ENCODE measurements around the gene PRR23C.

The PRR23C gene

GRCh38 chr3:139006051-139006716 is 38.5 kb downstream of the PRR23C start, which contains the start of gene PRR23A:
Gene PRR23A (minus strand): TSS chr3:139006268. CDS start chr3:139006268, 0 bp downstream.
- Histone ChIP-seq H3K4me1 (ENCODE audit: control insufficient read depth in 1 of 2, insufficient read depth in 2 of 2, low read length in 2 of 2) (no peaks in the 10 kb centered on the region), H3K9ac (ENCODE audit: low read length) (no peak within 1 kb of the TSS), H2AFZ (ENCODE audit: insufficient read depth, low read length, poor library complexity) (no peak within 1 kb of the TSS), H4K12ac (ENCODE audit: low read depth, low read length) (no peak within 1 kb of the TSS), H3K79me2 (ENCODE audit: control insufficient read depth, insufficient read depth, low read length, poor library complexity) (no peaks in the 10 kb centered on the region), H3K9me3 (ENCODE audit: insufficient read depth, low read depth, low read length) (peaks cover 4% of the 10 kb centered on the region), H3K79me1 (ENCODE audit: low read length) (no peaks in the 10 kb centered on the region), H4K91ac (ENCODE audit: low read depth, low read length) (no peak within 1 kb of the TSS), H3K14ac (ENCODE audit: low read length) (no peak within 1 kb of the TSS), H2BK120ac (ENCODE audit: insufficient read depth, low read length, poor library complexity) (no peak within 1 kb of the TSS), H2BK5ac (ENCODE audit: low read depth, low read length, poor library complexity) (no peak within 1 kb of the TSS), H3K4ac (ENCODE audit: low read depth, low read length) (no peak within 1 kb of the TSS), H3K23ac (ENCODE audit: low read length) (no peak within 1 kb of the TSS), H3K4me3 (ENCODE audit: low read depth, low read length) (no peak within 1 kb of the TSS), H2AK5ac (ENCODE audit: low read length) (no peak within 1 kb of the TSS), H3K27me3 (ENCODE audit: insufficient read depth, low read length) (no peaks in the 10 kb centered on the region), H3K4me2 (ENCODE audit: low read length) (no peak within 1 kb of the TSS), H4K8ac (ENCODE audit: low read depth, low read length) (no peak within 1 kb of the TSS), H3K27ac (ENCODE audit: low read depth, low read length) (no peak within 1 kb of the TSS), H3K18ac (ENCODE audit: low read length) (no peak within 1 kb of the TSS), H3K36me3 (ENCODE audit: control insufficient read depth in 1 of 2, insufficient read depth in 2 of 2, low read length in 2 of 2) (no peaks in the 10 kb centered on the region), H2BK12ac (ENCODE audit: low read length) (no peak within 1 kb of the TSS)
- no CpG with 5 or more reads among the region's 60 CpGs for WGBS (ENCODE audit: extremely low coverage, insufficient coverage, insufficient read length)
- DNase-seq: no peak

- Histone ChIP-seq H4K8ac (ENCODE audit: low read depth, low read length) (no peak overlapping the region), H2BK12ac (ENCODE audit: low read length) (no peak overlapping the region), H3K36me3 (ENCODE audit: control insufficient read depth in 1 of 2, insufficient read depth in 2 of 2, low read length in 2 of 2) (no peaks in the 10 kb centered on the region), H3K4me2 (ENCODE audit: low read length) (no peak overlapping the region), H3K14ac (ENCODE audit: low read length) (no peak overlapping the region), H2AK5ac (ENCODE audit: low read length) (no peak overlapping the region), H4K91ac (ENCODE audit: low read depth, low read length) (no peak overlapping the region), H3K18ac (ENCODE audit: low read length) (no peak overlapping the region), H2AFZ (ENCODE audit: insufficient read depth, low read length, poor library complexity) (no peak overlapping the region), H3K4me1 (ENCODE audit: control insufficient read depth in 1 of 2, insufficient read depth in 2 of 2, low read length in 2 of 2) (no peaks in the 10 kb centered on the region), H3K27ac (ENCODE audit: low read depth, low read length) (no peak overlapping the region), H2BK120ac (ENCODE audit: insufficient read depth, low read length, poor library complexity) (no peak overlapping the region), H3K79me2 (ENCODE audit: control insufficient read depth, insufficient read depth, low read length, poor library complexity) (no peaks in the 10 kb centered on the region), H3K4ac (ENCODE audit: low read depth, low read length) (no peak overlapping the region), H3K9me3 (ENCODE audit: insufficient read depth, low read depth, low read length) (peaks cover 4% of the 10 kb centered on the region), H3K27me3 (ENCODE audit: insufficient read depth, low read length) (no peaks in the 10 kb centered on the region), H2BK5ac (ENCODE audit: low read depth, low read length, poor library complexity) (no peak overlapping the region), H3K79me1 (ENCODE audit: low read length) (no peaks in the 10 kb centered on the region), H3K4me3 (ENCODE audit: low read depth, low read length) (no peak overlapping the region), H4K12ac (ENCODE audit: low read depth, low read length) (no peak overlapping the region), H3K23ac (ENCODE audit: low read length) (no peak overlapping the region), H3K9ac (ENCODE audit: low read length) (no peak overlapping the region)
- DNase-seq: no peak
- WGBS (ENCODE audit: extremely low coverage, insufficient coverage, insufficient read length): no CpG with 5 or more reads among the region's 45 CpGs
Observed at GRCh38 chr3:139005356-139005993, 39.2 kb downstream of the PRR23C start.

GRCh38 chr3:138995706-138996105 is 49.0 kb downstream of the PRR23C start:
- Histone ChIP-seq H3K14ac (ENCODE audit: low read length) (no peak overlapping the region), H3K4me1 (ENCODE audit: control insufficient read depth in 1 of 2, insufficient read depth in 2 of 2, low read length in 2 of 2) (no peaks in the 10 kb centered on the region), H3K27me3 (ENCODE audit: insufficient read depth, low read length) (no peaks in the 10 kb centered on the region), H3K27ac (ENCODE audit: low read depth, low read length) (no peak overlapping the region), H3K4me3 (ENCODE audit: low read depth, low read length) (no peak overlapping the region), H3K9ac (ENCODE audit: low read length) (no peak overlapping the region), H2AFZ (ENCODE audit: insufficient read depth, low read length, poor library complexity) (no peak overlapping the region), H4K12ac (ENCODE audit: low read depth, low read length) (no peak overlapping the region), H3K18ac (ENCODE audit: low read length) (no peak overlapping the region), H2BK12ac (ENCODE audit: low read length) (no peak overlapping the region), H3K79me1 (ENCODE audit: low read length) (no peaks in the 10 kb centered on the region), H3K4me2 (ENCODE audit: low read length) (no peak overlapping the region), H3K9me3 (ENCODE audit: insufficient read depth, low read depth, low read length) (no peaks in the 10 kb centered on the region), H4K91ac (ENCODE audit: low read depth, low read length) (no peak overlapping the region), H3K4ac (ENCODE audit: low read depth, low read length) (no peak overlapping the region), H4K8ac (ENCODE audit: low read depth, low read length) (no peak overlapping the region), H3K23ac (ENCODE audit: low read length) (no peak overlapping the region), H2BK120ac (ENCODE audit: insufficient read depth, low read length, poor library complexity) (no peak overlapping the region), H2BK5ac (ENCODE audit: low read depth, low read length, poor library complexity) (no peak overlapping the region), H3K79me2 (ENCODE audit: control insufficient read depth, insufficient read depth, low read length, poor library complexity) (no peaks in the 10 kb centered on the region), H3K36me3 (ENCODE audit: control insufficient read depth in 1 of 2, insufficient read depth in 2 of 2, low read length in 2 of 2) (no peaks in the 10 kb centered on the region), H2AK5ac (ENCODE audit: low read length) (no peak overlapping the region)
- no peak for DNase-seq
- no CpG with 5 or more reads among the region's 1 CpG for WGBS (ENCODE audit: extremely low coverage, insufficient coverage, insufficient read length)

All from trophoblast cell (in vitro differentiated cells and primary cell).